ENCODE data around the gene TAL1.

Gene TAL1

DNA sequence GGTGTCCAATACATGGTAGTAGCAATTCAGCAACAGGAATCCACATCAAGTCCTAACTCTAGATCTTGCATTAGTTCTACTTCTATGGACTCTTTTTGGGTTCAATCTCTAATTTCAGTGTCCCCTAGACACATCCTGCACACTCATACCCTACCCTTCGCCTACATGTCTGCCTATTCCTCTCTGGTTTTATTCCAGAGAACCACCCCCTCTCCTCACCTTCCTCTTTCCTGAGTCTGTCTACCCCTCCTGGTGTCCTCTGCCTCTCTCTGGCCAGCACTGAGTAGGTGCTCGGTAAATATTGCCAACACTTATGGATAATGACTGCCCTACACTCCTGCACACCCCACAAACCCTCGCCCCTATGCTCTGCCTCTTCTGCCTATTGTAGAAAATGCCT is 9.5 kb downstream of the TAL1 start:
- H3K27ac ChIP-seq = no peak overlapping the region
- POLR2A ChIA-PET (ENCODE audit: low non-redundant PET) = no interaction called here
- CTCF ChIA-PET = no interaction called here
- no peak for TF ChIP-seq CTCF (conservative IDR thresholded peaks at IDR 0.05; ENCODE audit: low read depth)
- no peak for DNase-seq (ENCODE audit: low spot score)

GRCh38 chr1:47219590-47220220 is 12.3 kb downstream of the TAL1 start:
- DNase-seq (ENCODE audit: low spot score) = no peak
- H3K27ac ChIP-seq = no peak overlapping the region
- ChIA-PET POLR2A (ENCODE audit: low non-redundant PET) (no interaction called here), CTCF (interaction anchor here (1.1 kb wide), 1 partner anchor 27 kb away, joined by 3 read pairs; no protein-coding TSS in a partner anchor)
- no peak for TF ChIP-seq CTCF (conservative IDR thresholded peaks at IDR 0.05; ENCODE audit: low read depth)

DNA sequence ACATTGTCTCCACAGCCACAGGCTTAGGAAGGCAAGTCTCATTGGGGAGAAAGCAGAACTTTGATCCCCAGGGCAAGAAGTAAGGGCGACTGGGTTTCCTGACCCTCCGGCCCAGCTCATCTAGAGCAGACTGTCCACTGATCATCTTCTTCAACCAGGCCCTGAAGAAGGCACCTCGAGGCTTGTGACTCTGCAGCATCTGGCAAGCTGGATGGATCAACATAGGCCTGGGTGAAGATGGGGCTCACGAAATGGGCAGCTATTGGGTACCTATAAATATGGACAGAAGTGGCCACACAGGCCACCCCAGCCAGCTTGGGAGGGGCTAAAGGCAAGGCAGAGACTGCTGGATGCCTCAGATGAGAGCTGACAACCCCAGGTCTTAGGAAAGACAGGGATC is 13.0 kb downstream of the TAL1 start:
- no peak overlapping the region for H3K27ac ChIP-seq
- CTCF ChIA-PET = interaction anchor here (1.1 kb wide), 1 partner anchor 26 kb away, joined by 3 read pairs; no protein-coding TSS in a partner anchor
- TF ChIP-seq CTCF (conservative IDR thresholded peaks at IDR 0.05; ENCODE audit: low read depth) = no peak
- POLR2A ChIA-PET (ENCODE audit: low non-redundant PET) = no interaction called here
- no peak for DNase-seq (ENCODE audit: low spot score)

- no peak for DNase-seq (ENCODE audit: low spot score)
- POLR2A ChIA-PET (ENCODE audit: low non-redundant PET) = no interaction called here
Measured at GRCh38 chr1:47216278-47217059, 15.6 kb downstream of the TAL1 start.

DNA sequence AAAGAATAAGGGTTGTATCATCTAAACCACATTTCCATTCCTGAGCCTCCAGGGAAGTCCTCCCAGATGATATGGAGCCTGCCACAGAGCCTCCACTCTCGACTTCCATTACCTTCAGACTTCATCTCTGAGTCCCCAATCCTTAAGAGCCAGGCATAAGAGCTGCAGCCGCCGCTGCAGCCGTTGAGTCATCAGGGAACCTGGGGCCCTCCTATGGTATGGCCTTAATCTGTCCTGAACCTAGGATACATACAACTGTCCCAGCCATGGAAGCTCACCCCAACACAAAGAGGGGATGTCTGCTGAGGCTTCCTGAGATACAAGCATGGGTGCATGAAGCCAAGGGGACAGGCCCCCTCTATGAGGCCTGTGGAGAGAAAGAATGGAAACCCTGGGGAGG is 16.3 kb downstream of the TAL1 start:
- POLR2A ChIA-PET (ENCODE audit: low non-redundant PET) = no interaction called here
- no peak for DNase-seq (ENCODE audit: low spot score)
- TF ChIP-seq CTCF (conservative IDR thresholded peaks at IDR 0.05; ENCODE audit: low read depth) = no peak
- CTCF ChIA-PET = no interaction called here
- no peak overlapping the region for H3K27ac ChIP-seq

More at GRCh38 chr1:47216278-47217059, 15.6 kb downstream of the TAL1 start:
- TF ChIP-seq CTCF (conservative IDR thresholded peaks at IDR 0.05; ENCODE audit: low read depth) = no peak
- CTCF ChIA-PET = no interaction called here
- no peak overlapping the region for H3K27ac ChIP-seq

DNA sequence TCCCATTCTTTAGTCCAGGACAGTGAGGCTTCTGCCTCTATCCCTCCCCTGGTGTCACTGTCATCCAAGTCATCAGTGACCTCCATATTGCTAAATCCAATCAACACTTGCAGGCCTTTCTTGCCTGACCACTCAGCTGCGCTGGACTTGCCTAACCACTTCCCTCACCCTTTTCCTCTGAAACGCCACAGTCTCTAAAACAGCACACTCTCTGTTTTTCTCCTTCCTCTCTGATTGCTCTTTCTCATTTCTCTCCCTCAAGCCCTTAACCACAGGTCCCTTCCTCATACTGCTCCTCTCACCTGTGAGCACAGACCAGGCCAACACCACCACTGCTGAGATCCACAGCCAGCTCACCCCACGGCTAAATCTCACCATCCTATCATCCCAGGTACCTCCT is 17.5 kb downstream of the TAL1 start:
- no peak for DNase-seq (ENCODE audit: low spot score)
- ChIA-PET POLR2A (ENCODE audit: low non-redundant PET) (no interaction called here), CTCF (no interaction called here)
- no peak overlapping the region for H3K27ac ChIP-seq
- TF ChIP-seq CTCF (conservative IDR thresholded peaks at IDR 0.05; ENCODE audit: low read depth) = no peak

All from RWPE1 (cell line).